Colonic mucosa (tissue), 4 donors: ENCODE results near the gene SLC35A1. TPM values are rescaled to one million over a fixed set of nuclear protein-coding genes. Genes with fewer than 3 reads are reported as not detected.

Experiments used
- DNase-seq: peaks from one replicate; pipeline ENCODE4 v3.0.0-alpha.2; 2020
- H3K27ac ChIP-seq: fragments of 200-600 bp; one replicate; pipeline ENCODE4 v1.8.0; 2021
- H3K27me3 ChIP-seq: fragments of 200-600 bp; one replicate; pipeline ENCODE4 v1.8.0; 2021
- H3K36me3 ChIP-seq: fragments of 200-600 bp; one replicate; pipeline ENCODE4 v1.8.0; 2021
- H3K4me1 ChIP-seq: fragments of 200-600 bp; one replicate; pipeline ENCODE4 v1.8.0; 2021; ENCODE audit warnings: mild to moderate bottlenecking
- H3K4me3 ChIP-seq: fragments of 200-600 bp; one replicate; pipeline ENCODE4 v1.8.0; 2021
- H3K9ac ChIP-seq, 2 donors: one replicate each; pipeline ENCODE4 v1.7.0; 2013; ENCODE audit warnings: control low read depth in 2 of 2, low read depth in 2 of 2, low read length in 2 of 2
- H3K9me3 ChIP-seq: fragments of 200-600 bp; one replicate; pipeline ENCODE4 v1.8.0; 2021
- CTCF ChIP-seq: fragments of 200-600 bp; IDR thresholded peaks from one replicate; pipeline ENCODE4 v1.8.0; 2022; ENCODE audit warnings: antibody characterized with exemption, mild to moderate bottlenecking
- intact Hi-C: fragments of 100-400 bp; cut with DNase I; formaldehyde crosslinking; loops from one replicate; pipeline ENCODE4 v1.14.1; 2022
- total RNA-seq, 2 donors: library from RNA; stranded (reverse); fragmentation: NEBNext Ultra II Directional in 1 of 2; extraction: Animal tissue kit (Norgen Biotek cat#: 25700) in 1 of 2; gene quantifications; one replicate each; pipeline ENCODE4 v1.2.1, GENCODE V29; 2021
- donor health status: healthy.
- donor health status: DM: no; HTN: no; CAD: no.
- donor health status: DM: no; HTN: no; CAD: no.

SLC35A1 gene
- total RNA-seq, 2 donors from 2014 or later = 38.0 to 55.3 TPM

GRCh38 chr6:87441711-87442110 lies 31.1 kb upstream of the SLC35A1 start:
- intact Hi-C loops = no loop called here
- no peak for TF ChIP-seq CTCF
- Histone ChIP-seq H3K9ac (no peak overlapping the region), H3K4me1 (no peaks in the 10 kb centered on the region), H3K36me3 (no peaks in the 10 kb centered on the region), H3K4me3 (no peak overlapping the region), H3K27me3 (no peaks in the 10 kb centered on the region), H3K27ac (no peak overlapping the region), H3K9me3 (no peaks in the 10 kb centered on the region)
- DNase-seq = no peak

GRCh38 chr6:87444362-87444761 lies 28.4 kb upstream of the SLC35A1 start:
- no peaks in the 10 kb centered on the region for H3K9me3 ChIP-seq
- no peaks in the 10 kb centered on the region for H3K36me3 ChIP-seq
- H3K4me3 ChIP-seq = no peak overlapping the region
- H3K27ac ChIP-seq = no peak overlapping the region
- no peaks in the 10 kb centered on the region for H3K27me3 ChIP-seq
- H3K4me1 ChIP-seq = no peaks in the 10 kb centered on the region
- no peak for DNase-seq
- no peak overlapping the region for H3K9ac ChIP-seq
- TF ChIP-seq CTCF = no peak
- intact Hi-C loops = no loop called here

- H3K4me1 ChIP-seq = no peaks in the 10 kb centered on the region
- no peak overlapping the region for H3K4me3 ChIP-seq
- TF ChIP-seq CTCF = no peak
- DNase-seq = peak; percentile 42
- intact Hi-C loops = loop anchor here (10.0 kb wide), 1 partner anchor 50 kb away; no protein-coding TSS in a partner anchor
- no peaks in the 10 kb centered on the region for H3K36me3 ChIP-seq
- H3K9ac ChIP-seq = no peak overlapping the region
- no peaks in the 10 kb centered on the region for H3K9me3 ChIP-seq
- no peak overlapping the region for H3K27ac ChIP-seq
- H3K27me3 ChIP-seq = no peaks in the 10 kb centered on the region
Measured at GRCh38 chr6:87465051-87465450, 7.7 kb upstream of the SLC35A1 start.

GRCh38 chr6:87473419-87473903 lies 687 bp downstream of the SLC35A1 start:
- peak overlapping the region; percentile 81 for H3K4me3 ChIP-seq
- intact Hi-C loops = no loop called here
- DNase-seq = peak; percentile 68
- peak overlapping the region; percentile 97 for H3K27ac ChIP-seq
- H3K27me3 ChIP-seq = no peaks in the 10 kb centered on the region
- TF ChIP-seq CTCF = no peak
- H3K9ac ChIP-seq = peak overlapping the region; percentile 87 to 88
- H3K9me3 ChIP-seq = no peaks in the 10 kb centered on the region
- no peaks in the 10 kb centered on the region for H3K36me3 ChIP-seq
- peaks cover 5% of the 10 kb centered on the region for H3K4me1 ChIP-seq

- H3K4me3 ChIP-seq = no peak overlapping the region
- H3K9ac ChIP-seq = no peak overlapping the region
- intact Hi-C loops = no loop called here
- no peaks in the 10 kb centered on the region for H3K36me3 ChIP-seq
- H3K27ac ChIP-seq = no peak overlapping the region
- no peak for TF ChIP-seq CTCF
- no peak for DNase-seq
- H3K27me3 ChIP-seq = no peaks in the 10 kb centered on the region
- H3K4me1 ChIP-seq = no peaks in the 10 kb centered on the region
- H3K9me3 ChIP-seq = no peaks in the 10 kb centered on the region
Measured at GRCh38 chr6:87481931-87482330, 9.2 kb downstream of the SLC35A1 start.
